Liver (tissue), 3 donors: ENCODE data around the gene SEC24D.
A peak's percentile ranks its signal among the peaks of the same experiment; 100 is the strongest.

Experiments
- CTCF ChIP-seq: fragments of 150-350 bp; IDR thresholded peaks from 2 replicates; pipeline ENCODE4 v1.5.1; 2017; ENCODE audit warnings: improper control_type of control experiment, low read depth, low read length; ENCODE audit not compliant: missing input control
- EGR1 ChIP-seq, 2 donors: IDR thresholded peaks; 2 replicates each; pipeline ENCODE4 v1.6.1; 2016 to 2018; ENCODE audit warnings: antibody characterized with exemption in 2 of 2, low read depth in 2 of 2
- GABPA ChIP-seq, 2 donors: IDR thresholded peaks in 1 of 2; conservative IDR thresholded peaks in 1 of 2; 2 replicates each; pipeline ENCODE4 v1.6.1; 2016; ENCODE audit warnings: antibody characterized with exemption in 2 of 2, mild to moderate bottlenecking in 1 of 2, moderate library complexity in 1 of 2
- MAX ChIP-seq: IDR thresholded peaks from 2 replicates; pipeline ENCODE4 v1.6.1; 2016; ENCODE audit warnings: antibody characterized with exemption
- NR2F2 ChIP-seq: IDR thresholded peaks from 2 replicates; pipeline ENCODE4 v1.6.1; 2016; ENCODE audit warnings: antibody characterized with exemption
- RXRA ChIP-seq, 2 donors: IDR thresholded peaks; 2 replicates each; pipeline ENCODE4 v1.6.1; 2017 to 2018; ENCODE audit warnings: antibody characterized with exemption in 2 of 2, mild to moderate bottlenecking in 1 of 2
- SP1 ChIP-seq: IDR thresholded peaks from 2 replicates; pipeline ENCODE4 v1.6.1; 2018; ENCODE audit warnings: antibody characterized with exemption, mild to moderate bottlenecking
- TAF1 ChIP-seq: conservative IDR thresholded peaks from 2 replicates; pipeline ENCODE4 v1.6.1; 2016; ENCODE audit warnings: antibody characterized with exemption, mild to moderate bottlenecking
- donor health status: healthy.
- donor health status: healthy.

GRCh38 chr4:118684873-118685811, 150.8 kb downstream of the SEC24D start, which contains the start of gene METTL14:
- no peak for TF ChIP-seq CTCF
- no peak for TF ChIP-seq TAF1
- peak; percentile 13 for TF ChIP-seq SP1
- TF ChIP-seq MAX, result peak; percentile 13
- TF ChIP-seq RXRA (IDR thresholded peaks at IDR 0.05), result peak in 1 of 2 donors; percentile 13
- peak; percentile 97 to 99 for TF ChIP-seq GABPA (IDR thresholded peaks at IDR 0.05 in 1 of 2, conservative IDR thresholded peaks at IDR 0.05 in 1 of 2)
- TF ChIP-seq EGR1 (IDR thresholded peaks at IDR 0.05; ENCODE audit: low read depth in 2 of 2), result no peak
- TF ChIP-seq NR2F2, result no peak
